Measurements from ENCODE around the gene GPR22. TPM values are rescaled to one million over a fixed set of nuclear protein-coding genes. Genes with fewer than 3 reads are reported as not detected.

GPR22 gene
- total and polyA plus RNA-seq, 9 donors = not detected

GRCh38 chr7:107474104-107474521, 4.3 kb downstream of the GPR22 start:
- Histone ChIP-seq H3K4me3 (no peak overlapping the region), H3K27ac (no peak overlapping the region), H3K9me3 (no peaks in the 10 kb centered on the region), H3K4me1 (ENCODE audit: insufficient read depth) (no peaks in the 10 kb centered on the region), H3K36me3 (no peaks in the 10 kb centered on the region), H3K27me3 (no peaks in the 10 kb centered on the region)
- TF ChIP-seq CTCF (IDR thresholded peaks at IDR 0.05) (no peak), POLR2A (IDR thresholded peaks at IDR 0.05) (no peak), EP300 (IDR thresholded peaks at IDR 0.05) (no peak)
- 77 to 81% (median 80%) methylated on average over 5 of the region's 5 CpGs for WGBS, 3 donors
- intact Hi-C loops (cut with DNase I) = no loop called here
- no peak for DNase-seq

DNA sequence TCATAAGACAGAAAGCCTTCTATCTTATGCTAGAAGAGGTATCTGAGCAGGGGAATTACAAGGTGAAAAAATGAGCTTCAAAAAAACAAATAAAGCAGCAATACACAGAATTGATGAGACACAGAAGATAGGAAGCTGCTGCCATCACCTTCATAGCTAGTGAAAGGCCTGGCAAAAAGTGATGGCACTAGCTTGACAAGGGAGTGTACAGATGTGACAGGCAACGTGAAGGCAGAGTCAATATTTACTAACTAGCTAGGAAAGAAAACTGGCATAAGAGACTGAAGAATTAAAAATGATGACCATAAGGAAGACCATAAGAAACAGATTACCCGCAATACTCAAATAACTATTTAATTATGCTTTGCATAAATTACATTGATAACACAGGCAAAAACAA, 9.4 kb downstream of the GPR22 start:
- TF ChIP-seq CTCF (IDR thresholded peaks at IDR 0.05) = no peak
- TF ChIP-seq POLR2A (IDR thresholded peaks at IDR 0.05) = no peak
- TF ChIP-seq EP300 (IDR thresholded peaks at IDR 0.05) = no peak
- 85 to 91% (median 87%) methylated on average over 2 of the region's 2 CpGs for WGBS, 3 donors
- Histone ChIP-seq H3K27ac (no peak overlapping the region), H3K4me3 (no peak overlapping the region), H3K4me1 (ENCODE audit: insufficient read depth) (peaks cover 2% of the 10 kb centered on the region), H3K36me3 (no peaks in the 10 kb centered on the region), H3K27me3 (no peaks in the 10 kb centered on the region), H3K9me3 (no peaks in the 10 kb centered on the region)
- DNase-seq = no peak
- intact Hi-C loops (cut with DNase I) = no loop called here

- DNase-seq = no peak
- no peaks in the 10 kb centered on the region for H3K36me3 ChIP-seq
- peaks cover 3% of the 10 kb centered on the region for H3K4me1 ChIP-seq (ENCODE audit: insufficient read depth)
- no peak for TF ChIP-seq CTCF (IDR thresholded peaks at IDR 0.05)
- TF ChIP-seq EP300 (IDR thresholded peaks at IDR 0.05) = no peak
- TF ChIP-seq POLR2A (IDR thresholded peaks at IDR 0.05) = no peak
- no peak overlapping the region for H3K4me3 ChIP-seq
- intact Hi-C loops (cut with DNase I) = no loop called here
- H3K27ac ChIP-seq = no peak overlapping the region
- H3K9me3 ChIP-seq = no peaks in the 10 kb centered on the region
- H3K27me3 ChIP-seq = no peaks in the 10 kb centered on the region
- 90 to 95% (median 94%) methylated on average over 3 of the region's 3 CpGs for WGBS, 3 donors
Measured at GRCh38 chr7:107480932-107481331, 11.1 kb downstream of the GPR22 start.

DNA sequence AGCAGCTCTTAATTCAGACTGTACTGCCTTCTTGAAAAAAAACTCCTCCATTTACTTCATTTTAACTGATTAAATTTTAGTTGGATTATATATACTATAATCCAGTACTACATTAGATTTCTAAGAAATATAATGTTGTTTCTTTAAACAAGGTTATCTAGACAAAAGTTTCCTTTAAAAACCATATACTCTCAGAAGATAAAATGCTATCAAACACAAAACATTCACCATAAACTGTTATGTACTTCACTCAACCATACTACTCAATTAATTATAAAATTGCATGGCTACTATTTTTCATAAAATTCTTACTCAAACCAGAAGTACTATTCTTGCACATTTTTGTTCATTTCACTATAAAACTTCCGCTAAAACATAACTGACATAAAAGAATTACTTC, 12.7 kb downstream of the GPR22 start:
- H3K27me3 ChIP-seq = no peaks in the 10 kb centered on the region
- H3K27ac ChIP-seq = no peak overlapping the region
- no peaks in the 10 kb centered on the region for H3K36me3 ChIP-seq
- no peak for DNase-seq
- 95 to 97% (median 97%) methylated on average over 1 of the region's 1 CpG for WGBS, 3 donors
- TF ChIP-seq CTCF (IDR thresholded peaks at IDR 0.05) (no peak), EP300 (IDR thresholded peaks at IDR 0.05) (no peak), POLR2A (IDR thresholded peaks at IDR 0.05) (no peak)
- no peaks in the 10 kb centered on the region for H3K9me3 ChIP-seq
- H3K4me1 ChIP-seq (ENCODE audit: insufficient read depth) = peaks cover 3% of the 10 kb centered on the region
- intact Hi-C loops (cut with DNase I) = no loop called here
- H3K4me3 ChIP-seq = no peak overlapping the region

DNA sequence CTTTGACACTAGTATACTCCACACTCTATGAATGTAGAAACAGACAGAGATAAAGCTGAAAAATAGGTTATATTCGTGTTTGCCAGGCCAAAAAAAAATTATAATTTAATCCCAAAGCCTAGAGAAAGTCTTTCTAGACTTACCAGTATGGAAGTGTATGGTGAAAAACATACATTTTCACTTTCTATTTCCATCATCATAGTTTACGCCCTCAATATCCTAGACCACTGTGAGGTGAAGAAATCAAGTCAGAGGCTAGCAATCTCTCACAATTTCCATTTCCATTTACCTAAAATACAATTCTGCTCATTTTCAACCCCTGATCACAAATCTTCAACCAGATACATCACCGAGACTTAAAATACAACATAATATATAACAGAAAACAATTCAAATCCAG, 16.2 kb downstream of the GPR22 start:
- peaks cover 1% of the 10 kb centered on the region for H3K4me1 ChIP-seq (ENCODE audit: insufficient read depth)
- H3K9me3 ChIP-seq = no peaks in the 10 kb centered on the region
- intact Hi-C loops (cut with DNase I) = no loop called here
- WGBS, 3 donors = 88 to 89% (median 89%) methylated on average over 3 of the region's 3 CpGs
- H3K4me3 ChIP-seq = no peak overlapping the region
- no peaks in the 10 kb centered on the region for H3K36me3 ChIP-seq
- no peaks in the 10 kb centered on the region for H3K27me3 ChIP-seq
- no peak for DNase-seq
- H3K27ac ChIP-seq = no peak overlapping the region
- TF ChIP-seq EP300 (IDR thresholded peaks at IDR 0.05) = no peak
- no peak for TF ChIP-seq CTCF (IDR thresholded peaks at IDR 0.05)
